ENCODE measurements around the gene TMEM170A. TPM values are rescaled to one million over a fixed set of nuclear protein-coding genes. Genes with fewer than 3 reads are reported as not detected.

The TMEM170A gene
- total and polyA plus RNA-seq, 2 of the 13 experiments (the other 11 are each of a cell fraction or from before 2014, with no cell fraction given) = 35.7 to 39.7 TPM

- TF ChIP-seq TEF (CRISPR knock-in tag; IDR thresholded peaks at IDR 0.05) (0 out of 2 replicates have a peak, but pooled peaks have one; percentile 4), SP2 (CRISPR knock-in tag; IDR thresholded peaks at IDR 0.05) (peak; percentile 96), SP5 (CRISPR knock-in tag; IDR thresholded peaks at IDR 0.05; ENCODE audit: borderline replicate concordance, low read depth) (peak; percentile 70), ARNT2 (CRISPR knock-in tag; IDR thresholded peaks at IDR 0.05; ENCODE audit: low read depth) (peak; percentile 28; the same call in 1 of the 2 replicates), PRMT3 (CRISPR knock-in tag; IDR thresholded peaks at IDR 0.05; ENCODE audit: borderline replicate concordance, low read depth) (no peak; the same call in 1 of the 2 replicates), ZNF772 (CRISPR knock-in tag; IDR thresholded peaks at IDR 0.05) (peak; percentile 97), NCOR1 (IDR thresholded peaks at IDR 0.05; ENCODE audit: borderline replicate concordance, low read length) (peak; percentile 25; the same call in 1 of the 2 replicates), ZNF547 (CRISPR knock-in tag; IDR thresholded peaks at IDR 0.05) (peak; percentile 88), RBAK (CRISPR knock-in tag; IDR thresholded peaks at IDR 0.05) (no peak), ZNF782 (CRISPR knock-in tag; IDR thresholded peaks at IDR 0.05; ENCODE audit: borderline replicate concordance) (peak; percentile 21), GZF1 (CRISPR knock-in tag; IDR thresholded peaks at IDR 0.05) (no peak; the same call in 1 of the 2 replicates), EP300 (IDR thresholded peaks at IDR 0.05; ENCODE audit: low read depth in 2 of 2, low read length in 2 of 2) (peak; percentile 20 to 46; a peak in 2 of 4 replicates), EP300 (CRISPR knock-in tag; IDR thresholded peaks at IDR 0.05; ENCODE audit: borderline replicate concordance) (peak; percentile 52), EEA1 (CRISPR knock-in tag; IDR thresholded peaks at IDR 0.05; ENCODE audit: borderline replicate concordance) (0 out of 2 replicates have a peak, but pooled peaks have one; percentile 35), MYPOP (CRISPR knock-in tag; IDR thresholded peaks at IDR 0.05) (peak; percentile 99), NR2C2 (CRISPR knock-in tag; IDR thresholded peaks at IDR 0.05; ENCODE audit: borderline replicate concordance) (peak; percentile 82), ZNF605 (CRISPR knock-in tag; IDR thresholded peaks at IDR 0.05) (peak; percentile 84; the same call in 1 of the 2 replicates), ZNF12 (CRISPR knock-in tag; IDR thresholded peaks at IDR 0.05) (no peak), SRSF4 (IDR thresholded peaks at IDR 0.05; ENCODE audit: low read depth, low read length, poor library complexity, severe bottlenecking) (no peak), TERF1 (CRISPR knock-in tag; IDR thresholded peaks at IDR 0.05) (no peak)
- TF ChIP-seq, protein P1, sequence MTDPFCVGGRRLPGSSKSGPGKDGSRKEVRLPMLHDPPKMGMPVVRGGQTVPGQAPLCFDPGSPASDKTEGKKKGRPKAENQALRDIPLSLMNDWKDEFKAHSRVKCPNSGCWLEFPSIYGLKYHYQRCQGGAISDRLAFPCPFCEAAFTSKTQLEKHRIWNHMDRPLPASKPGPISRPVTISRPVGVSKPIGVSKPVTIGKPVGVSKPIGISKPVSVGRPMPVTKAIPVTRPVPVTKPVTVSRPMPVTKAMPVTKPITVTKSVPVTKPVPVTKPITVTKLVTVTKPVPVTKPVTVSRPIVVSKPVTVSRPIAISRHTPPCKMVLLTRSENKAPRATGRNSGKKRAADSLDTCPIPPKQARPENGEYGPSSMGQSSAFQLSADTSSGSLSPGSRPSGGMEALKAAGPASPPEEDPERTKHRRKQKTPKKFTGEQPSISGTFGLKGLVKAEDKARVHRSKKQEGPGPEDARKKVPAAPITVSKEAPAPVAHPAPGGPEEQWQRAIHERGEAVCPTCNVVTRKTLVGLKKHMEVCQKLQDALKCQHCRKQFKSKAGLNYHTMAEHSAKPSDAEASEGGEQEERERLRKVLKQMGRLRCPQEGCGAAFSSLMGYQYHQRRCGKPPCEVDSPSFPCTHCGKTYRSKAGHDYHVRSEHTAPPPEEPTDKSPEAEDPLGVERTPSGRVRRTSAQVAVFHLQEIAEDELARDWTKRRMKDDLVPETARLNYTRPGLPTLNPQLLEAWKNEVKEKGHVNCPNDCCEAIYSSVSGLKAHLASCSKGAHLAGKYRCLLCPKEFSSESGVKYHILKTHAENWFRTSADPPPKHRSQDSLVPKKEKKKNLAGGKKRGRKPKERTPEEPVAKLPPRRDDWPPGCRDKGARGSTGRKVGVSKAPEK (CRISPR knock-in tag; IDR thresholded peaks at IDR 0.05; ENCODE audit: borderline replicate concordance) = no peak
- TF ChIP-seq, protein P2, sequence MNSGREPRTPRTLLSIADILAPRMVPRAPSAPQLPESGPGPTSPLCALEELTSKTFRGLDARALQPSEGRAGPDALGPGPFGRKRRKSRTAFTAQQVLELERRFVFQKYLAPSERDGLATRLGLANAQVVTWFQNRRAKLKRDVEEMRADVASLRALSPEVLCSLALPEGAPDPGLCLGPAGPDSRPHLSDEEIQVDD (CRISPR knock-in tag; IDR thresholded peaks at IDR 0.05; ENCODE audit: borderline replicate concordance) = peak; percentile 14; the same call in 1 of the 2 replicates
Observed at GRCh38 chr16:75464122-75464918, at the start of gene TMEM170A (continued).
